NCI-H510A (cell line): Measurements from ENCODE around the gene KANSL1.

Experiments used
- DNase-seq: peaks from one replicate; lab custom pipeline; 2025; lab: John Stamatoyannopoulos, UW

KANSL1 gene

DNA sequence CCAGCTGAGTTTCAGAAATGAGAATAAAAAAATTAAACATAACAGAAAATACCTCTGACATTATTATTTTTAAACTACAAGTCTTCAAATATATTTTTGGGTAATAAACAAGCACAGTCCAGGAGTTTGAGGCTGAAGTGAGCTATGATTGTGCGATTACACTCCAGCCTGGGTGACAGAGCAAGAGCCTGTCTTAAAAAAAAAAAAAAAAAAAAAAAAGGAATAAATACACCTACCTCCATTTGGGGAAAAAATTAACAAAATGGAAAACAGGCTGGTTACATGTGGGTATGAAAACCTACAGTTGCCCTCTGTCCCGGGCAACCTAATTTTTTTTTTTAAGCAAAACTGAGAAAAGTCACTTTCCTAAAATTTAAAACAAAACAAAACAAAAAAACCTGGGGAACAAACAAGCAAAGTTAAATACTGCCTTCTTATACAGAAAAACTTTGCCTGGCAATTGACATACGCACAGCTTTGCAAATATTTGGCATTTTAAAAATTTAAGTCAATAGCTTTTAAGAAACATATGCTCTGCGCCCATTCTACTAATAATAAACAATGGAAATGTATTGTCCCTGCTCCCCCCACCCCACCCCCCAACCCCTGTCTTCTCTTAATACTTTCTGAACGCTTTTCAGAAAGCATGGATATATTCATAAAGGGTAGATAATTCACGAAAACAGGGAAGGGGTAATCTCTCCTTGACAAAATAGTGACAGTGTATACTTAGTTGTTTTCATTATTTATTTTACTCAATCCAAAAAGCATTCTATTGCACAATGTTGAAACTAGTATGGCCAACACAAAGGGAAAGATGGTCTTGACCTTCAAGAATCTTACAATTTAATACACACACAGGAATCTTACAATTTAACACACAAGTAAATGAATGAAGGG lies 112.9 kb downstream of the KANSL1 start:
- DNase-seq = no peak

DNA sequence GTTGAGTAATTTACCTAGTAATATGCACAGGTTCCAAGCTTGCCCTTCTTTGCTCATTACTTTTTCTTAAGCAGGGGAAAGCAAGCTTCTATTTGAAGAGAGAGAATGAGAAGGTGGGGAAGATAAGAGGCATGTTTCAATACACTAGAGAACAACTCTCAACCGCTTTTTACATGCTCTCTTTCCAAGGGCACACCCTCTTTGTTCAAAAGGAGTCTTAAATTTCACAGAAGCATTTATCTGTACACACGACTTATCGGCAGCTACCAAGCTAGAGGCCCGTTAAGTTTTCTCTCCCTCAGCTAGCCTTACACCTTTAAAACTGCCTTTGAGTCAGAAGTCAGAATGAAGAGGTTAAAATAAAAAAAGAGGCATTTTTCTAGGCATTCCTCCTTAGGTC lies 114.6 kb downstream of the KANSL1 start:
- no peak for DNase-seq

DNA sequence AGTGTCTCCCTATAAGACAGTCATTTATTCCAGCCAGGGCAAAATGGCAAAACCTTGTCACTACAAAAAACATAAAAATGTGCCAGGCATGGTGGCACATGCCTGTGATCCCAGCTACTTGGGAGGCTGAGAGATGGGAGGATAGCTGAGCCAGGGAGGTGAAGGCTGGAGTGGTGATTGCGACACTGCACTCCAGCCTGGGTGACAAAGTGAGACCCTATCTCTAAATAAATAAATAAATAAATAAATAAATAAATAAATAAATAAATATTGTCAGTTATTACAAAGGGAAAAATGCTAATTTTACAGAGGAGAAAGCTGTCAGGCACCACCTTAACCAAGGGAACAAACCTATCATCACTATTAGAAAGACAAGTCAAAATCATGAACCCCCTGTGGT lies 118.7 kb downstream of the KANSL1 start:
- DNase-seq = no peak

DNA sequence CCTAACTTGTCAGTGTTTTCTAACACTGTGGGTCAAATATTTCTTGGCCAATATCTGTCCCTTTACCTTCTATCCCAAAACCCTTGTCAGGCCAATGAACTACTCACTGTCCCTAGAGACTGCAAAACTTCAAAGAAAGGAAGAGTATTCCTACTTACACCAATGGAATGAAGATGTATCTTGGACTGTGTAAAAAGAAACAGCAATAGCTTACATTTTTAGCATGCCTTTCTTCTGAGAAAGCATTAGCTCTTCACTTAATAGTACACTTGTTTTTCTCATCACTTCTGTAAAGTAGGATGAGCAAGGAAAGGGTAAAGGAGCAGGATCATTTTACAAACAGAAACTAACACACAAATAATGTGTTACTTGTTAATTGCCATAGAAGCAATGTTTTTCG lies 120.2 kb downstream of the KANSL1 start:
- no peak for DNase-seq

DNA sequence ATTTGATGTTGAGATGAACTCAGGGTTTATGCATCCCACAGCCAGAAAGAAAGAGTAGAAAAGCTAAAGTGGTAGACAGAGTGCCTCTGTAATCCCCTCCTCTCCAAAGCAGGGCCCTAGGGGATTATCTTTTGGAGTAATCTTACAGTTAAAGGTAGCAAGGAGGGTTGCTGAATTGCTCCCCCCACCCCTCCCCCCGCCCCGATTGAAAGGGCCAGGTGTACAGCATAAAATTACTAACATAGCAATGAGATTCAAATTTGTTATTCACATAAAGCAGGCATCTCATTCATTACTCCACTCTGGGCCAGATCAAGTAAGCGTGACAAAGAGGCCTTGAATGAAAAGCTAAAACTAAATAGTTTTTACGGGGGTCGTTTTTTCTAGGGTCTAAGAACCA lies 121.4 kb downstream of the KANSL1 start:
- DNase-seq = no peak

DNA sequence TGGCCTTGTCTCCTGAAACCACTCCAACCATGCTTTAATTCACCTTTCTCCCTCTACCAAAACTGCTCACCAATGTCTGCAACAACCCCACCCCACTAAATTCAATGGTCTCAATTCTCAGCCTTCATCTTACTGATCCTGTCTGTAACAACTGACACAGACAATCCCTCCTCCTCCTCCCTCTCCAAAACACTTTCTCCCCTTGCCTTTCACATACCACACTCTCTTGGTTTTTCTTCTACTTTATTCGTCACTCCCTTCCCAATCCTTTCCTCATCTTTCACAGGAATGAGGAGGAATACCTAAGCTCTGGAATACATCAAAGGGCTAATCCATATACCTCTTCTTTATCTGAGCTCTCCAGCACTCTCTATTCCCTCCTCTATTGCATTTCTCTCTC lies 128.8 kb downstream of the KANSL1 start:
- no peak for DNase-seq

DNA sequence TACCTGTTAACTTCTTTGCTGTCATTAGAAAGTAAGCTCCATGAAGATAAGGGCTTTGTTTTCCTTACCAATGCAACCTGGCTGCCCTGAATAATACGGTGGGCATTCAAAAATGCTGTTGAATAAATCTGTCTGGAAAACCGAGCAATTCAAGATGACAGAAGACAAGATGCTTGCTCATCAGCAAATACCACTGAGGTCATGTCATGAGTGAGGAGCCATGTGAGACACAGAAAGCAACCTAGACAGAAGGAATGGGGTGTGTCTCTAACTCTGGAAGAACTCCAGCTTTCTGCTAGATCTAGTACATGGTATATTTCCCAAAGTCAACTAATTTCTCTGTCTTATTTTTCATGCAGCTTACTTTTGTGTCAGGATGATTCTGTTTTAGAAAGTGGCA lies 130.0 kb downstream of the KANSL1 start:
- DNase-seq = no peak

DNA sequence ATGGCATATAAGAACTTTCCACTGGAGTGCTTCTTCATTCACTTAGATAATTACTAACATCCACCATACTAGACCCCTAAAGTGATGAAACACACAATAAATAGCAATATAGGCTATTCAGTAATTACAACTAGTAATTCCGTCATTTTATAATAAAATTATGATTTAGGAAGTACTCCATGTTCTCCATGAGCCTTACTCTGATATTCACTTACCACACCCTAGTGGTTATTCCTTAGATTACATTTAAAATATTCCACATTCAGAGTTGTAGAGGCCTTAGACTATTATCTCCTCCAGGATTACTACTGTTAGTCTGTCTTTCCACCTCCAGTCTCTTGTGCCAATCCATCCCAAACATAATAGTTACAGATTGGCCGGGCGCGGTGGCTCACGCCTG lies 131.8 kb downstream of the KANSL1 start:
- DNase-seq = no peak

DNA sequence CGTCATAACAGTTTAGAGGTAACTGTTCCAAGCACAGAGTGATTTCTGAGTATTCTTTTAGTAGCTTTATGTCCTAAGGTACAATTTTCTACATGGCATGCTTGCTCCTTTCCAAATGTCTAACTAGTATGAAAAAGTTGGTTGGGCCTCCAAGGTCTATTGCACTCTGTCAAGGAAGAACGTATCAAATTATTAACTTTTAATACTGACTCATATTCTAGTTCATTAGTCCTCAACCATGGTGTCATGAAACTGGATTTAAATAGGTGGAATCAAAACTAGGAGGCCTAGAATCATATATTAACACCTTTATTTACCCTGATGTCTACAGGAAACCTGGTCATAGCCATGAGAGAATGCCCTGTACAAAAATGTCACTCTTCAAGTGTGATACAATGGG lies 132.8 kb downstream of the KANSL1 start:
- DNase-seq = no peak

DNA sequence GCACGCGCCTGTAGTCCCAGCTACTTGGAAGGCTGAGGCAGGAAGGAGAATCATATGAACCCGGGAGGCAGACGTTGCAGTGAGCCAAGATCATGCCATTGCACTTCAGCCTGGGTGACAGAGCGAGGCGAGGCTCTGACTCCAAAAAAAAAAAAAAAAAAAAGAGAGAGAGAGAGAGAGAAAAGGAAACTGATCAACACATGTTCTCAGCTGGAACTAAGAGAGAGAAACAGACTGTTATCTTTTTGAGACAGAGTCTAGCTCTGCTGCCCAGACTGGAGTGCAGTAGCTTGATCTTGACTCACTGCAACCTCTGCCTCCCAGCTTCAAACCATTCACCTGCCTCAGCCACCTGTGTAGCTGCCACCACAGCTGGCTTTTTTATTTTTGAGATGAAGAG lies 133.7 kb downstream of the KANSL1 start:
- DNase-seq = no peak

DNA sequence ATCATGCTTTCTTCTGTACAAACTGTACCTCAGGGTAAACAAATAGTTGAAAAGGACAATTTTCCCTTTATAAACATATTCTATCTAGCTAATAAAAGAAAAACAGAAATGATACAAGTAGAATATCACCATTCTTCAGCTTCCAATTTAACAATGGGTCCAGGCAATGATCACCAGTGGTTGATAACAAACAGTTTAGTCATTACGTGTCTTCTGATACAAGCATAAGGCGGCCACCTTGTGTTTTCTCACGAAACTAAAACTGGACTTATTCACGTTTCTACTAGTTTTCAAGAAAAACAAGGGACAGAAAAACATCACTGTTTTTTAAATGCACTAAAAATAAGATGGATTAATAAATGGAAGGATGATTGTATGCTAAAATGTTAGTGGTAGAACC lies 135.9 kb downstream of the KANSL1 start:
- no peak for DNase-seq

DNA sequence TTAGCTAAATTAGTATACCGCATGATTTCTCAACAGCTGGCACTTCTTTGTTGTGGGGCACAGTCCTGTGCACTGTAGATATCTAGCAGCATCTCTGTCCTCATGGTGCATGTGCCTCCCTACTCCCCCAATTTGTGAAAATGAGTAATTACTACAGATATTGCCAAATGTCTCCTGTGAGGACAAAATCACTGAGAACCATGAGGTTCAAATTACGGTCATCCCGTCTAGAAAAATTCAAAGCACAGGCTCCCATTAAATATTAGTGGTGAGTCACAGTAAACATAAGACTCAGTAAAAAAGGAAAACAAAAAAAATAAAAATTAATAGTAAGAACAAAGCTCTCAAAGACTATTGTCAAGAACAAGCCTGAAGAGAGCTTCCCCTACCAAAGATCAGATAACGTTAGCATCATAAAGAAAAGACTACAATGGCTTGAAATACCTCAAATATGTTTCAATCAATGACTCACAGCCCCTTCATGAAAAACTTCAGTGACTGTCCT lies 136.4 kb downstream of the KANSL1 start:
- DNase-seq = no peak

DNA sequence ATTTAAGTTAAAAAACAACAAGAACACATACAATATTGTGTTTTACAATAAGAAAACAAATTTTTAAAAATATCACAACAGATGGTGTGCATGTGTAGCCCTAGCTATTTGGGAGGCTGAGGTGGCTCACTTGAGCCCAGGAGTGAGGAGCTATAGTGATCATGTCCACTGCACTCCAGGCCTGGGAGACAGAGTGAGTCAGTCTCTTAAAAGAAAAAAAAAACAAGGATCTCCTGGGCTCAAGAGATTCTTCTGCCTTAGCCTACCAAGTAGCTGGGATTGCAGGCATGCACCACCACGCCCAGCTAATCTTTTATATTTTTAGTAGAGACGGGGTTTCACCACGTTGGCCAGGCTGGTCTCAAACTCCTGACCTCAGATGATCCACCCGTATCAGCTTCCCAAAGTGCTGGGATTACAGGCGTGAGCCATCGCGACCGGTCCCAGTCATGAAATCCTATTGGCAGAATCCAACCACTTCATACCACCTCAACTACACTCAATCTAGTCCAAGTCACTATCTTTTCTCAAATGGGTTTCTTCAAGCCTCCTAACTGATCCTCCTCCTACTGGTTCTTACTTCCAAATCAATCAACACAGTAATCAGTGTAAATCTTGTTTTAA lies 139.2 kb downstream of the KANSL1 start:
- no peak for DNase-seq

DNA sequence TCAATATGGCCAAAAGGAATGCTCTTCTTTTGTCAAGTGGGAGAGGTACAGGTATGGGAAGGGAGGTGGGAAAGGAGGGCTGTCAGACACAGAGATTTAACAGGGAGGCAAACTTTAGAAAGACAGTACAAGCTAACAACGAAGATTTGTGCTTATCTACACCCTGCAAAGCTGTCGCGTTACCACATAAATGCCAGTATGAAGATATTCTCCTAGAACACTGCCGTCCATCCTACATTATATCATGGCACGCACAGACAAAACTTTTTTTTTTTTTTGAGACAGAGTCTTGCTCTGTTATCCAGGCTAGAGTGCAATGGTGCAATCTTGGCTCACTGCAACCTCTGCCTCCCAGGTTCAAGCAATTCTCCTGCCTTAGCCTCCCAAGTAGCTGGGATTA lies 143.6 kb downstream of the KANSL1 start:
- no peak for DNase-seq

DNA sequence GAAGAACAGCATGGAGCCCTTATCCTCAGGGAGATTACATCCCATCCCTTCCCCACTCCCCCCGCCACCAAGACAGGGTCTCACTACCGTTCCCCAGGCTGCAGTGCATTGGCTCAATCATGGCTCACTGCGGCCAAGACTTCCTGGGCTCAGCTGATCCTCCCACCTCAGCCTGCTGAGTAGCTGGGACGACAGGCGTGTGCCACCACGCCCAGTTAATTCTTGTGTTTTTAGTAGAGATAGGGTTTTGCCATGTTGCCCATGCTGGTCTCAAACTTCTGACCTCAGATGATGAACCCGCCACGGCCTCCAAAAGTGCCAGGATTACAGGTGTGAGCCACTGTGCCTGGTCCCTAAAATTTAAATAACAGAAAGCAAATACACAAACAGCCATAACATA lies 145.4 kb downstream of the KANSL1 start:
- DNase-seq = no peak

DNA sequence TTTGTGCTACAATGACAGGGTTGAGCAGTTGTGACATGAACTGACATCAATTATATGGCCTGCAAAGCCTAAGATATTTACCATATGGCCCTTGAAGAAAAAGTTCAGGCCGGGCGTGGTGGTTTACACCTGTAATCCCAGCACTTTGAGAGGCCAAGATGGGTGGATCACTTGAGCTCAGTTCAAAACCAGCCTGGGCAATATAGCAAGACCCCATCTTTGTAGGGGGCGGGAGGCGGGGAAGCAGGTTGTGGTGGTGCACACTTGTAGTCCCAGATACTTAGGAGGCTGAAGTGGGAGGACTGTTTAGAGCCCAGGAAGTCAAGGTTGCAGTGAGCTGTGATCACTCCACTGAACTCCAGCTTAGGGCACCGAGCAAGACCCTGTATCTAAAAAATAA lies 145.8 kb downstream of the KANSL1 start:
- DNase-seq = no peak

DNA sequence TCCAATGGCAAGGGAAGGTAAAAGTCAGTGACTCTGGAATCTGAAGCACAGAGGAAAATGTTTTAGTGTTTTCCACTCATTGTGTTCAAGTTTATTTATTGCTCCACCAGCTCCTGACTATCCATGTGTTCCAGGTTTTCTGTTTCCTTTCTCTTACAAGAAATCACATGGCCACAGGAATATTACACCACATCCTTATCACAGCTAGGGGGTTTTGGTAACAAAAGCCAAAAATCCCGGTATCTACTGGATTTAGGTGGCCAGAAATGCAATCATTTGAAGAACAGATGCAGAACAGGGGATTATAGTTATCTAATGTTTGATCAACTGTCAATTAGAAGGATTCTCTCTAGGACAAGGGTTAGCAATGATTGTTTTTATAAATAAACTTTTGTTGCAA lies 146.3 kb downstream of the KANSL1 start:
- DNase-seq = no peak

DNA sequence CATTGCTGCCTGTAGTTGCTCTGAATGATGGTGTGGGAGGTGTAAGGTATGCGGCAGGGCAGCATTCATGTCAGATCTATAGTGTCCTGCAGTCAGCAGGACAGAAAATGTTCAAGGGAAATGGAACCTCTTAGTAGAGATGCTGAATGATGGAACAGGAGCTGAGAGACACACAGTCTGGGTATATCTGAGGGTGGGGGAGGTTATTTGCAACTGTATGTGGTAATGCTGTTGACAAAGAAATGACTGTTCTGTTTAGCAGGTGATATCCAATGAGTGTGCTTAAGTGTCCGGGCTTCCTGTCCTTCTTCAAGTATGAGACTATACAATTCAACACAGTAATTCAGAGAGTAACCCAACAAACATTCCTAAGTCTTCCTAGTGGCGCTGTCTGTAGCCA lies 147.6 kb downstream of the KANSL1 start:
- peak; percentile 30 for DNase-seq

DNA sequence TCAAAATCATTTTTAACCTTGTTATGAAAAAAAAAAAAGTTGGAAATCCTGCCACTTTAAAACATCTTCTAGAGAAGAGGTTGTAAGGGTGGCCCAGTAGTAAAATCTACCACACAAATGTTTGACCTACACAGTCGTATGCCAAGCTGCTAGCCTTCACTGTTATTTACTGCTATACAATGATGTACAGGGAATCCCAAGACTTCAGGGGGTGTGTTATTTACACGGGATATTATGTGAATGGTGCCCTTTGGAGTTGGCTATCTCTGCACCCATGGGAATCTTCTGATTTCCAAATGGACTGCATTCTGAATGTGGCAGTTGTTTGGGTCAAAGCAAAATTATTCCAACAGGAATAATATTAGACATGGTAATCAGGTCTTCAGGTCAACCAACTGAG lies 148.2 kb downstream of the KANSL1 start:
- DNase-seq = no peak

DNA sequence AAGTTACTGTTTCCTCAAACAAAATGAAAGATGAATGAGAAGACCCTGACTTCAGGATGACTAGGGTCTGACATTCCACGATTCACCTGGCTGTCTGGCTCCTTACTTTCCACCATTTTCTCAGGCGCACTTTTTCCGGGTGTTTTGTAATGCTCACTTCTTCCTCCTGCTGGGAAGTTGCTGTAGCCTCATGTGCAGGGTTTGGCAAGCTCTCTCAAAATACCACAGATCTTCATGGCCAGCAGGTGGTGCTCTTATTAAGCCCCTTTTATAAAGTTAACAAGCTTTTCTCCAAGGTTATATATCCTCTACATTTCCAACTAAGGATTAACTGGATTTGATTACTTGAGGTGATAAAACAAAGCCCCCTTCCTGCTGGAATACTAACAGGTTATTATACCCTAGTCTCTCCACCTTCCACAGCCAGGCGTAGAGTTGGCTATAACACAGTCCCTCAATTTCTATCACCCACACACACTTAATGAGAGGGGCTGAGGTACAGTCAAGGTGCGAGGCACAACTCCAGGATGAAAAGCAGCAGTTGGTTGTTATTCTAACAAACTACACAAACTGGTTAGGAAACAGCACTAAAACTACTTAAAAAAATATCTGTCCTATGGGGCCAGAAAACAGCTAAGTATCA lies 148.8 kb downstream of the KANSL1 start:
- DNase-seq = peak; percentile 41

DNA sequence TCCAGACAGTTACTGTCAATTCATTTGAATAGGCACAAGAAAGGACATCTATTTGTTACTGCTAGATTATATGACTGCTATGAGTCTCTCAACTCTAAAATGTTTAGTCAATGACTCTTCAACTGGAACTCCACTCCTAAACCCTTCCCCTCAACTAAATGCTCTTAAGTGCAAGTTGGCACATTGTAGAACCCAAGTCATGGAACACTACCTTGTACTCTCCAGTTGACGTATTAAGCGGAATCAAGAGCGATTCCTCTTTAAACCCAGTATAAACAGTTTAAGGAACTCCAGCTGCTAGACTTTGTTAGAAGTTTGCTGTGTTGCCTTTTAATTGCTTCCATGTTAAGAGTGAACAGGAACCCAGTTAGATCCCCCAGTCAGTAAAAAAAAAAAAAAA lies 149.6 kb downstream of the KANSL1 start:
- DNase-seq = no peak

DNA sequence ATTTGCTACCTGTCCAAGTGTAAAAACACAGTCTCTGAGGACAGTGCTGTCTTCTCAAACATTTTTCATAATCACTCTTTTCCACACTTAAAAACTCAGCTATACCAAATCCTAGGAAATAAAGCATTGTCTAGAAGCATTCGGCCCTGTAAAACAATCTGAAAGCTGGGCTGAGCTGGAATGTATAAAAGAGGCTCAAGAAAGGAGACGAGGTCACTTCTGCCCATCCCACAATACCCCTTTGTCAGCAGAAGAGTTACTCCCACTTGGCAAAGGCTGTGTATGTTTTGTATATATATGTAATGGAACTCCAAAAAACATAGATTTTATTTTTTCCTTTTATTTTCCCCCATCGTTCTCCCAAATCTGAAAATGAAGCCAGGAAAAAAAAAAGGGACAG lies 150.3 kb downstream of the KANSL1 start:
- DNase-seq = no peak

DNA sequence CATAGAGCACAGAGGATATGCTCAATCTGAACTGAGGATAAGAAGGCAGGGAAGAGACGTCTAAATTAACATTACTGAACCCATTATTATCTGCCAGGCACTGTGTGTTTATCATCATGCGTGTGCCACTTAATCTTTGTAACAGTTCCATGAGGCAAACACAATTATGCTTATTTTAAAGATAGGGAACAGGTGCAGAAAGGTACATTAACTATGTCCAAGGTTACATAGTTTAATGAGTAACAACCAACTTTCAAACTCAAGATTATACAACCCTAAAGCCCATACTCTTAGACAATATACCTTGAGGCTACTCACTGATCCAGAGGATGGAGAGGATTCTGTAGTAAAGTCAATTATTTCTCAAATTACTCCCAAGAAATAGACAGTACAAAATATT lies 151.0 kb downstream of the KANSL1 start:
- no peak for DNase-seq
